Keratinocyte (primary cell): Measurements from ENCODE around the gene SDK1. TPM values are rescaled to one million over a fixed set of nuclear protein-coding genes. Genes with fewer than 3 reads are reported as not detected.

Source experiments
- DNase-seq: peaks from one replicate; pipeline ENCODE4 v3.0.0-alpha.2; 2011; ENCODE audit warnings: low read depth, missing footprints, low spot score
- FAIRE-seq: peaks from 2 replicates; lab custom pipeline; 2011; peaks lifted over from hg19 to GRCh38; lab: Jason Lieb, UNC
- H2AFZ ChIP-seq: 2 replicates; pipeline ENCODE4 v1.6.0; 2012; ENCODE audit warnings: low read length, control low read depth, inconsistent platforms; ENCODE audit not compliant: control insufficient read depth
- H3K27ac ChIP-seq: 2 replicates; pipeline ENCODE4 v1.5.1; 2011; ENCODE audit warnings: low read length; ENCODE audit not compliant: control insufficient read depth, insufficient read depth
- H3K27me3 ChIP-seq: 3 replicates; pipeline ENCODE4 v1.6.0; 2011; ENCODE audit warnings: low read length; ENCODE audit not compliant: control insufficient read depth, insufficient read depth; ENCODE audit errors: extremely low read depth
- H3K36me3 ChIP-seq, 2 experiments: 2 replicates in 1 of 2; 3 replicates in 1 of 2; pipeline ENCODE4 v1.5.1; 2011; ENCODE audit warnings: low read length in 2 of 2, mild to moderate bottlenecking in 1 of 2; ENCODE audit not compliant: control insufficient read depth in 2 of 2, insufficient read depth in 2 of 2; ENCODE audit errors: extremely low read depth in 1 of 2
- H3K4me1 ChIP-seq: 3 replicates; pipeline ENCODE4 v1.5.1; 2011; ENCODE audit warnings: low read length; ENCODE audit not compliant: control insufficient read depth, insufficient read depth; ENCODE audit errors: extremely low read depth
- H3K4me2 ChIP-seq: 3 replicates; pipeline ENCODE4 v1.6.0; 2011; ENCODE audit warnings: low read depth, low read length; ENCODE audit not compliant: control insufficient read depth, insufficient read depth; ENCODE audit errors: extremely low read depth
- H3K4me3 ChIP-seq, 3 experiments: fragments of 200-600 bp in 1 of 3; sonication (generic) in 1 of 3; 2 replicates in 2 of 3; 3 replicates in 1 of 3; pipeline ENCODE4 v1.5.1; 2011 to 2016; ENCODE audit warnings: low read length in 3 of 3, mild to moderate bottlenecking in 3 of 3, control low read depth in 2 of 3, inconsistent platforms in 1 of 3, low read depth in 1 of 3, mixed read lengths in 1 of 3, mixed run types in 1 of 3, moderate library complexity in 1 of 3; ENCODE audit not compliant: control insufficient read depth in 2 of 3, insufficient read depth in 2 of 3; ENCODE audit errors: extremely low read depth in 1 of 3
- H3K79me2 ChIP-seq: 2 replicates; pipeline ENCODE4 v1.6.0; 2012; ENCODE audit warnings: low read length; ENCODE audit not compliant: control insufficient read depth, insufficient read depth
- H3K9ac ChIP-seq: 3 replicates; pipeline ENCODE4 v1.6.0; 2011; ENCODE audit warnings: low read length; ENCODE audit not compliant: control insufficient read depth, insufficient read depth; ENCODE audit errors: extremely low read depth
- H3K9me1 ChIP-seq: 3 replicates; pipeline ENCODE4 v1.6.0; 2011; ENCODE audit warnings: low read length; ENCODE audit not compliant: control insufficient read depth, insufficient read depth; ENCODE audit errors: extremely low read depth
- H3K9me3 ChIP-seq: 2 replicates; pipeline ENCODE4 v1.5.1; 2012; ENCODE audit warnings: low read depth, low read length; ENCODE audit not compliant: control insufficient read depth
- H4K20me1 ChIP-seq: 3 replicates; pipeline ENCODE4 v1.6.0; 2011; ENCODE audit warnings: low read length; ENCODE audit not compliant: control insufficient read depth, insufficient read depth; ENCODE audit errors: extremely low read depth
- EZH2 ChIP-seq: IDR thresholded peaks from one replicate; pipeline ENCODE4 v1.6.1; 2012; ENCODE audit warnings: inconsistent platforms, mild to moderate bottlenecking, low read length, moderate library complexity
- dilution Hi-C: fragments of 300-500 bp; cut with MboI; formaldehyde crosslinking; loops from one replicate; pipeline ENCODE4 v1.7.0; 2020; ENCODE audit warnings: low sequenced_read_pairs; ENCODE audit not compliant: extremely low pct_ligation_motif_present
- polyA plus RNA-seq, 5 experiments: library from polyadenylated mRNA; depleted of rRNA in 3 of 5; stranded (reverse) in 3 of 5; stranded (forward) in 1 of 5; unstranded in 1 of 5; fragments of >200 nt; gene quantifications; 1 replicate in 1 of 5; 2 replicates in 3 of 5; 3 replicates in 1 of 5; pipeline versions ENCODE4 v1.2.1 to v1.2.3, GENCODE V29; 2011 to 2012; ENCODE audit warnings: missing spikeins in 2 of 5, low read depth in 1 of 5, low replicate concordance in 1 of 5
- TF ChIP-seq, protein P1 (sequence below), 3 experiments: IDR thresholded peaks in 1 of 3; conservative IDR thresholded peaks in 1 of 3; optimal IDR thresholded peaks in 1 of 3; 2 replicates in 2 of 3; 3 replicates in 1 of 3; pipeline versions ENCODE3 to v1.5.1; 2011; ENCODE audit warnings: low read length in 3 of 3, mild to moderate bottlenecking in 3 of 3, moderate library complexity in 2 of 3, control low read depth in 1 of 3, inconsistent platforms in 1 of 3; ENCODE audit not compliant: insufficient read depth in 2 of 3; ENCODE audit errors: extremely low read depth in 1 of 3

Gene SDK1
- polyA plus RNA-seq, 1 donor (not counting 4 experiments of a cell fraction or from before 2014, with no cell fraction given) = 0.66 TPM

DNA sequence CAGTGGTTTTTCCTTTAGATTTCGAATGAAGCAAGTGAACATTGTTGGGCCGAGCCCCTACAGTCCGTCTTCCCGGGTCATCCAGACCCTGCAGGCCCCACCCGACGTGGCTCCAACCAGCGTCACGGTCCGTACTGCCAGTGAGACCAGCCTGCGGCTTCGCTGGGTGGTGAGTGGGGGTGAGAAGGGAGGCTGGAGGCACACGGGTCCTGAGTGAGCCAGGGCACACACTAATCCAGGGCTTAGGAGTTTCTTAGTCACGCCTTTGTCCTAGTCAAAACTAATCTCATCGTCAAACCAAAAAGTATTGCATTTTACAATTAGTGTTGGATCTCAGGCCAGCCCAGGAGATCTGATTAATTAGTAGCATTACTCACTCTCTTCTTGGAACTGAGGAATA lies 812.2 kb downstream of the SDK1 start:
- Histone ChIP-seq H3K9me1 (no peaks in the 10 kb centered on the region), H3K27me3 (no peaks in the 10 kb centered on the region), H3K79me2 (no peaks in the 10 kb centered on the region), H3K4me2 (no peak overlapping the region), H2AFZ (no peak overlapping the region), H3K36me3 (peaks cover 0 to 3% of the 10 kb centered on the region in 2 experiments), H3K4me1 (no peaks in the 10 kb centered on the region), H4K20me1 (no peaks in the 10 kb centered on the region), H3K9ac (no peak overlapping the region), H3K27ac (no peak overlapping the region), H3K4me3 (no peak overlapping the region), H3K9me3 (no peaks in the 10 kb centered on the region)
- dilution Hi-C loops = no loop called here
- no peak for TF ChIP-seq EZH2
- TF ChIP-seq, protein P1, sequence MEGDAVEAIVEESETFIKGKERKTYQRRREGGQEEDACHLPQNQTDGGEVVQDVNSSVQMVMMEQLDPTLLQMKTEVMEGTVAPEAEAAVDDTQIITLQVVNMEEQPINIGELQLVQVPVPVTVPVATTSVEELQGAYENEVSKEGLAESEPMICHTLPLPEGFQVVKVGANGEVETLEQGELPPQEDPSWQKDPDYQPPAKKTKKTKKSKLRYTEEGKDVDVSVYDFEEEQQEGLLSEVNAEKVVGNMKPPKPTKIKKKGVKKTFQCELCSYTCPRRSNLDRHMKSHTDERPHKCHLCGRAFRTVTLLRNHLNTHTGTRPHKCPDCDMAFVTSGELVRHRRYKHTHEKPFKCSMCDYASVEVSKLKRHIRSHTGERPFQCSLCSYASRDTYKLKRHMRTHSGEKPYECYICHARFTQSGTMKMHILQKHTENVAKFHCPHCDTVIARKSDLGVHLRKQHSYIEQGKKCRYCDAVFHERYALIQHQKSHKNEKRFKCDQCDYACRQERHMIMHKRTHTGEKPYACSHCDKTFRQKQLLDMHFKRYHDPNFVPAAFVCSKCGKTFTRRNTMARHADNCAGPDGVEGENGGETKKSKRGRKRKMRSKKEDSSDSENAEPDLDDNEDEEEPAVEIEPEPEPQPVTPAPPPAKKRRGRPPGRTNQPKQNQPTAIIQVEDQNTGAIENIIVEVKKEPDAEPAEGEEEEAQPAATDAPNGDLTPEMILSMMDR (optimal IDR thresholded peaks at IDR 0.05 in 1 of 3, IDR thresholded peaks at IDR 0.05 in 1 of 3, conservative IDR thresholded peaks at IDR 0.05 in 1 of 3; ENCODE audit: extremely low read depth in 1 of 3, insufficient read depth in 2 of 3, low read length in 3 of 3) = no peak
- DNase-seq (no peak), FAIRE-seq (no peak)

DNA sequence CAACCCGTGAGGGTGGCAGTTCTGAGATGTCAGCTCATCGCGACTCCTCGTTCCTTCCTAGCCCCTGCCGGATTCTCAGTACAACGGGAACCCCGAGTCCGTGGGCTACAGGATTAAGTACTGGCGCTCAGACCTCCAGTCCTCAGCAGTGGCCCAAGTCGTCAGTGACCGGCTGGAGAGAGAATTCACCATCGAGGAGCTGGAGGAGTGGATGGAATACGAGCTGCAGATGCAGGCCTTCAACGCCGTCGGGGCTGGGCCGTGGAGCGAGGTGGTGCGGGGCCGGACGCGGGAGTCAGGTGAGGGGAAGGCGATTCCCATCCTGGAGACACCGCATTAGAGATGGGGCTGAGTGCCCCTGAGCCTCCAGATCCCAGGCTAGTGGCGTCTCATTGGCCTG lies 812.9 kb downstream of the SDK1 start:
- no peak for FAIRE-seq
- H3K4me3 ChIP-seq = no peak overlapping the region
- TF ChIP-seq EZH2 = no peak
- TF ChIP-seq, protein P1 (optimal IDR thresholded peaks at IDR 0.05 in 1 of 3, IDR thresholded peaks at IDR 0.05 in 1 of 3, conservative IDR thresholded peaks at IDR 0.05 in 1 of 3; ENCODE audit: extremely low read depth in 1 of 3, insufficient read depth in 2 of 3, low read length in 3 of 3) = no peak
- no peaks in the 10 kb centered on the region for H3K9me1 ChIP-seq
- H3K9ac ChIP-seq = no peak overlapping the region
- dilution Hi-C loops = no loop called here
- no peak overlapping the region for H3K27ac ChIP-seq
- no peak overlapping the region for H3K4me2 ChIP-seq
- peaks cover 0 to 3% of the 10 kb centered on the region in 2 experiments for H3K36me3 ChIP-seq
- no peaks in the 10 kb centered on the region for H4K20me1 ChIP-seq
- DNase-seq = no peak
- no peaks in the 10 kb centered on the region for H3K79me2 ChIP-seq
- H3K9me3 ChIP-seq = no peaks in the 10 kb centered on the region
- no peaks in the 10 kb centered on the region for H3K27me3 ChIP-seq
- no peak overlapping the region for H2AFZ ChIP-seq
- H3K4me1 ChIP-seq = no peaks in the 10 kb centered on the region
